Measurements from ENCODE around the gene ZSCAN31.

- TF ChIP-seq CTCF (IDR thresholded peaks at IDR 0.05) (no peak), POLR2A (IDR thresholded peaks at IDR 0.05) (no peak)
Measured at GRCh38 chr6:28337121-28337520, 1.2 kb upstream of the ZSCAN31 start.

Measured in thyroid gland (tissue), 4 donors.